HG02763 (cell line): ENCODE measurements around the gene ZNF778.

Experiments used
- ATAC-seq: cut with Tn5 transposase; IDR thresholded peaks from one replicate; pipeline ENCODE4 v1.9.1; 2021; ENCODE audit warnings: mild to moderate bottlenecking, moderate library complexity; ENCODE audit not compliant: unreplicated experiment

ZNF778 gene

DNA sequence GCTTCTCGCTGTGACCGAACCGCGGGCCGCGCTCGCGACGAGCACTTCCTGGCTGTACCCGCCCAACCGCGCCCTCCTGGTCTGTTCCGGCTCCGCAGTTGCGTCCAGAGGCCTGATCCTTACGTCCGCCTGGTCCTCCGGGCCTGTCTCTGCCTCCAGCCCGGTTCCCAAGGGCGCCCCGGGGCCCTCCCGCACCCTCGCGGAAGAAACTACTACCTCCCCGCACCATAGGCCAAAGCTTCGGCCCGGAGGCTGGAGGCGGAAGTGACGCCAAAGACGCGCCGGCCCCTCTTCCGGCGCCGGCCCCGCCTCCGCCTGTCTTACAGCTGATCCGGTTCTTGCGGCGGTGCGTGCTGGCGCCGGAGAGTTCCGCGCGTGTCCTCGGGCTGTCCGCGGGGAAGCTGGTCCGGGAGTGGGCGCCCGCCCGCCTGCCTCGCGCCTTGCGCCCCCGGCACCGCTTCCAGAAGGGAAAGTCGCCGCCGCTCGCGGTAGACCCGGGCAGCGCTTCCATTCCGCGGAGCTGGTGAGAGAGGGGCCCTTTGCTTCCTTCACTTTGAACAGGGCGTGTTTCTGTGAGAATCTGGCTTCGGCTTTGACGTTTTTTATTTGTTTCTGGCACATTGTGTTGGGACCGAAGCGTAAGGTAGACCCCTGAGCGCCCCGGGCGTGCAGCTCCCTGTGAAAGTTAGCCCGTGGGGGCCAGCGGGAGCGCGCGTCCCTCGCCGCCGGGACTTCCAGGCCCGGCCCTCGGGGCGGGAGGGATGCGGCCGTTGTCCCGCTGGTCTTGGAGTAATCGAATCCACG, at the start of gene ZNF778:
Gene ZNF778, plus strand, starts transcription at position 316 of the 804 bp plus-strand sequence. CDS start 3,425 bp downstream, outside the sequence.
- peak; percentile 84 for ATAC-seq

DNA sequence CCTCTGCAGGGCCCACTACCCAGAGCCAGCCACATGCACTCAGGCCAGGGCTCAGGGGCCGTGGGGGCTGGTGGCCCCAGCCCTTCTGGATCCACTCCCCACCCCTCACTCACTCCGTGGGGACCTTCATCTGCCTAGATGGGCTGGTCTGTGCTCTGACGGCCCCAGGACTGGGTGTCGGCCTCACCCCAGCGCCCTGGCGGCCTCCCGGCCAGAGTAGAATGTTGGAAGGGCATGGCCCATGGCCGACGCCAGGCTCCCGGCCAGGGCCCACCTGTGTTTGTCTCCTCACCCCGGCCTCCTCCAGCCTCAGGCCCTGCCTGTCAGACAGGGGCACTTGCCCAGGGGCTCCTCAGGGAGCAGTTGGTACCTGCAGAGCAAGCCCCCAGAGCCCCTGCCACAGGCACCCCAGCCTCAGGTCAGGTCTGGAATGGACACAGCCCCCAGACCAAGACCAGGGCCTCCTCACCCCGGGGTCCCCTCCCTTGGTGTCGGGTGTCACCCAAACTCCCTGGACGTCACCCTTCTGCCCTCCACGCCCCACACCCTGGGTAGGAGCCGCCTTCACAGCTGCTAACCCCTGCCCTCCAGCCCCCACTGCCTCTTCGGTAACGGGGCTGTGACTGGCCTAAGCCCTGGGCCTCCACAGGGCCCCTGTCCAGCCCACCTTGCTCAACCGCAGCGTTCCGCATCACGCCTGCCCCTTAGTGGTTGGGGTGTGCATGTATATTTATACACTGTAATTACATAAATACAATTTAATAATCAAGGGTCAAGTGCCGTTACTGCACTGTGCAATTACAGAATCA, 48.9 kb upstream of the ZNF778 start:
- ATAC-seq = no peak

DNA sequence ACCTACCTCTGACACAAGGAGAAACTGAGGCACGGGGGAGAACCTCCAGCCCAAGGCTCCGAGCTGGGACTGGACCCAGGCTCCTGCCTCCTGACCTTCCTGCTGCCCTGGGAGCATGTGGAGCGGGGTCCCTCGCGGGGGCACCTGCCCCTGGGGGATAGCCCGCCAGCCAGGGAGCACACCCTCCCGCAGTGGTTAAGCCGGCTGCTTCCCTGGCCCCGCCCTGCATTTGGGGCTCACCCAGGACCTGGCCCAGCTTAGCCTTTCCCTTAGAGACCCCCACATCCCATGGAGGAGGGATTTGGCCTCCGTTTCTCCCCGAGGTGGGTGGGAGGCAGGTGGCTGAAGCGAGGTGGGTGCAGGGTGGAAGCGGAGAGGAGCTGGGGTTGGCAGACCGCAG, 47.7 kb upstream of the ZNF778 start:
- no peak for ATAC-seq

DNA sequence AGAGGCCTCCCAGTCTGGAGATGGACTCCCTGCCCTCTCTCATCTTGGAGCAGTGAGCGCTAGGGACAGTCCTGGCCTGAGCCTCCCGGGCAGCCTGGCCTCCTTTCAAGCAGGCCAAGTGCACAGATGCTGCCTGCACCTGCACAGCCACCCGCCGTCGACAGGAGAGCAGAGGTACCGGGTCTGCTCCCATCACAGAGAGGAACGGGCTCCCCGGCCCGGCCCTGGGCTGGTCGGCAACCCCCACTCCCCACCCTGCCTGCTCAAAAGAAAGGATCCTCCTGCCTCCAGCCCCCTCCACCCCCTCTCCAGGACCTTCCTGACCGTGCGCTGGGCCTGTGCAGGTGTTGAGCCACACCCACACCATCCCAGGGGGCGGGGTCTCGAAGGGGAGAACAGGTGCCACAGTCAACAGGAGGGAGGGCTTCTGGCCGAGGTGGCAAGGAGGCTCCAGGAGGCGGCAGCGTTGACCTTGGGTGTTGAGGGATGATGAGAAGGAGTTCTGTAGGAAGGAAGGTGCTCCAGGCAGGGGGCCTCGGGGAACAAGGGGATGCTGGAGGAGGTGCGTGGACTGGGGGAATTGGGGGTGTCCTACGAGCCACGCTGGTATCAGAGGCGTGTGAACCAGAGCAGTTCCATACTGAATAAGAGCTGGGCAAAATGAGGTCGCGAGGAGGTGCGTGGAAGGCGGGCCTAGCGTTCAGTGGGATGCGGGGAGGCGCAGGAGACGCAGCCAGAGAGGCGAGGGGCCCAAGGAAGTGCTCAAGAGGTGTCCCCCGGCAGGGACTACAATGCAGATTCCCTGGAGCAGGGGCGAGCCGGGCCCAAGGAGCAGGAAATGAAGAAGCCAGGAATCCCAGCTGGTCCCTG, 46.9 kb upstream of the ZNF778 start:
- no peak for ATAC-seq

DNA sequence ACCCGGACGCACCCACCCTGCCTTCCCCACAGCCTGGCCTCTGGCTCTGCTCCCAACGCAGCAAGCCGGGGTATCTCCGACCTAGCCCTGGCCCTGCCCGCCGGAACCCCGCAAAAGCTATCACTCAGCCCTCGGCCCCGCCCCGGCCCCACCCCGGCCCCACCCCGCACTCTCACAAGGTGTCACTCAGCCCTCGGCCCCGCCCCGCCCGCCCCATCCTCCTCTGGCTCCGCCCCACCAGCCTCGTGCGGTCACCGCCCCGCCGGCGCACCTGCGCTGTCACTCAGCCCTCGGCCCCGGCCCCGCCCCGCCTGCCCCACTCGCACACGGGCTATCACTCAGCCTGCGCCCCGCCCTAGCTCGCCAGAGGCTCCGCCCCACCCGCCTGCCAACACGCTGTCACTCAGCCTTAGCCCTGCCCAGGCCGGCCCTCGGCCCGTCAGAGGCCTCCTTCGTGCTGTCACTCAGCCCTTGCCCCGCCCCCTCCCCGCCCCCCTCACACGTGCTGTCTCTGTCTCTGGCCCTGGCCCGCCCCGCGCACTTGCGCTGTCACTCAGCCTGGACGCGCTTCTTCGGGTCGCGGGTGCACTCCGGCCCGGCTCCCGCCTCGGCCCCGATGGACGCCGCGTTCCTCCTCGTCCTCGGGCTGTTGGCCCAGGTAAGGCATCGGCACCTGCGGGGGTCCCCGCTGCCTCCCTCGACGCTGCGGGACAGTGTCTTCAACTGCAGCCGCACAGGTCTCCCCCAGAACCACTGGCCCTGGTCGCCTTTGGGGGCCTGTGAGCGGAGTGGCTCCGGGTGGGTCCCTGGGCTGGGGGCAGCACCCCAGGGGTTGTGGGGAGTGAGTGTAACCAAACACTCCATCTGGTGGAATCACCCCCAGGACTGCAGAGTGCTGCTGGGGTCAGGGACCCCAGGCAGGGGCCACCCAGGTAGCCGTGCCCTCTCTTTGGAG, 46.0 kb upstream of the ZNF778 start, which contains the start of gene CDH15:
Gene CDH15, plus strand, starts transcription at position 533 of the 955 bp plus-strand sequence. Its CDS starts 84 bp downstream, at position 617.
- peak; percentile 82 for ATAC-seq

DNA sequence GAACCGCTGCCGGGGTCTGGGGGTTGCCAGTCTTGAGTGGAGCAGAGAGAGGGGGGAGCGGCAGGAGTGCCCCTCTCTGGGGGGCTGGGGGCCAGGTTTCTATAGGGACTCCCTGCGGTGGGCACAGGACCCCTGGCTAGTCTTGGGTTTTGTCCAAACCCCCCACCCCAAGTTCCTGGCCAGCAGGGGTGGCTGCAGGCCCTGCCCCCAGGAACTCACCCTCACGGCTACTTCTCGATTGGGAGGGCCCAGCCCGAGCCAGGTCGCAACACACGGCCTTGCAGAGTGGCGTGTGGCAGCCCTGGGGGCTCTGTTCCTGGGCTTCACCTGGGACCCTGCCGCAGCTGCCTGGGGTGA, 45.4 kb upstream of the ZNF778 start:
- no peak for ATAC-seq

DNA sequence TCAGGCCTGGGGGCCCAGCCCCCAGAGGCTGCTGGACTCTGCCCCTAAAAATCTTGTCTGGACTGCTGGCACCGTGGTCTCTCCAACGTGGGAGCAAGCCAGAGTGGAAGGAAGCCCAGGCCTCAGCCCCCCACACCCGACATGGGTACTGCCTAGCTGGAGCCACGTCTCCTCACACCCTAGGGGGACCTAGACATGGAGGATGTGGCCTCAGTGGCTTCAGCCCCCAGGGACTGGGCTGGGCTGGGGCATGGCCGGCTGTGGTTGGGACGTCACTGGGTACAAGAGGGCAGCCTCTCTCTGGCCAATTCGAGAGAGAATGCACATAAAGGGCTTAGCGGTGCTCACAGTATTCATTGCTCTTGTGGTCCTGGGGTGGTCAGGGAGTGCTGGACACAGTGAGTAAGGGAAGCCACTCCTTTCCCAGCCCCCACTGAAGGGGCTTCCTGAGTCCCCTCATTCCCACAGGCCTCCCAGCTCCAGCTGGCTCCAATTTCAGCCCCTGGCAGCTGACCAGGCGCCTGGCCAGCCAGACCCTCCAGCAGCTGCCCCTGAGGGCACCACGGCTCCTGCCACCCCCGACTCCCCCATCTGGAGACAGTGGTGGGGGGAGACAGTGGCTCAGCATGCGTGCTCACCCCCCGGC, 44.9 kb upstream of the ZNF778 start:
- no peak for ATAC-seq

DNA sequence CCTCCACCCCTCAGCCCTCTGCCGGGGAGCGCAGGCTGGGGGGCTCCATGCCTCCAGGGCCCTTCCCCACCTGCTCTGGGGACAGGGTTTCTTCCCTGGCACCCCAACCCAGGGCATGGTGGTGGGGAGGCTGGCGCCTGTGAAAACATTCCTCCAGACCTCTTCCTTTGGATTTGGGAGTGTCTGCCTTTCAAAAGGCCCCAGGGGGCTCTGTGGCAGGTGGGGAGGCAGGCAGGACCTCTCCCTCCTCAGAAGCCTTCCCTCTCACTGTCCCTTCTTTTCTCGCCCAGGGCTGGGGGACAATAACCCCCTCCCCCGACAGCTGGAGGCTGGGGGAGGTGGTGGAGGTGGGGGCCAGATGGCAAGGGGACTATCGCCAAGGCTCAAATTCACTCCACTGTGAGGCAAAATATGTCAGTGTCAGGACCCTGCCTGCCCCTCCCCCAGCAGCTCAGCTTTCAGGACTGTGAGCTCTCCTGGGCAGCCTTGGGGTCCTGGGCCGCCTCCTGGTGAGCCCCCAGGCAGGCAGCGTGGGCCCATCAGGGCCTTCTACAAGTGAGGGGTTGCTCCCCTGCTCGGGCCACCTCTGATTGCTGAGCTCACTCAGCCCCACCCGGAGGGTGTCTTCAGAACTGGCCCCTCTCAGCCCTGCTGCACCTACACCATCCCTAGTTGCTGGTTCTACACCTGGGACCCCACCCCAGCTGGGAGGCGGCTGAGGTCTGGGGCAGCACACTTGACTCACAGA, 44.2 kb upstream of the ZNF778 start:
- no peak for ATAC-seq

DNA sequence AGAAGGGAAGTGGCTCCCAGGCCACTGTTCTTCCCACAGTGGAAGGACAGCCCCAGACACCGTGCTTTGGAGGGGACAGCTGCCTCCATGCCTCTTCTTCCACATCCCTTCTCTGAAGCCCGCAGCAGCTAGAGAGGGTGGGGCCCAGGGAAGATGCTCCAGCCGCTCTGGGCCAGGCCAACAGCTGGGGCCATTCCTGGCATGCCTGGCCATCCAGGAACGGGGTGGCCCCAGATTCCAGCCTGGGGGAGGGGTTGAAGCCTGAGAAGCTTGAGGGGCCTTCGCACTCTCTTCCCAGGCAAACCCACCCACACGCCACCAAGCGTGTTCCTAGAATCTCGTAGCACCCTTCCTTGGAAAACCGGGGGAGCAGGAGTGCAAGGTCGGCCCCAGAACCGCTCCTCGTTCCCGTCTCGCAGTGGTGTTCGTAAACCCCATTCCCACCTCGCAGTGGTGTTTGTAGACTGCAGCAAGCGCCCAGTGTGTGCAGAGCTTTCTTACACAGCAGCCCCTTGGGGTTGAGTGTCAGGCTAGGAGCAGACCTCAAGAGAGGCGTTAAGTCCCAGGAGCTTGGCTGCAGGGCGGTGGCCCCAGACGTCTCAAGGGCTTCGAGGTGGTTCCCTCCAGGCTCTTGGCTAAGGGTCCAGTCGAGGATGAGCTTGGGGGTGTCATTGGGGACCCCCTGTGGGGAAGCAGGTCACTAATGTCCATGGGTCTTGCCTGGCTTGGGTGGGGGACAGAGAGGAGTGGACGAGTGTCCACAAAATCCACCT, 43.3 kb upstream of the ZNF778 start:
- no peak for ATAC-seq

DNA sequence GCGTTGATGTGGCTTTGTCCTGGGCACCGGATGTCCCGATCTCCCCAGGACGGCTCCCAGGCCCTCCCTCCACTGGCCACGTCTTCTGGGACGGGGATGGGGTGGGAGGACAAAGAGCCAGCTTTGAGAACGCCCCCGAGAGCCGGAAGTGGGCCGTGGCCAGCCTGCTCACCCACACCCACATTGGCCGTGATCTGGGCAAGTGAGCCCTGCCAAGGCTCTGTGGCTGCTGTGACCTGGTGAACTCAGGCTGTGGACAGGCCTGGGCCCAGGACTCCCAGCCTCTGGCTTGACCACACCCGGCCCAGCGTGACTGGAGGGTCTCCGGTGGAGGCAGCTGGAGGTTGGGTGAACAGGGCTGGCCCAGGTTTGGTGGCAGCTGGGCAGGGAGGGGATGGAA, 42.6 kb upstream of the ZNF778 start:
- no peak for ATAC-seq

DNA sequence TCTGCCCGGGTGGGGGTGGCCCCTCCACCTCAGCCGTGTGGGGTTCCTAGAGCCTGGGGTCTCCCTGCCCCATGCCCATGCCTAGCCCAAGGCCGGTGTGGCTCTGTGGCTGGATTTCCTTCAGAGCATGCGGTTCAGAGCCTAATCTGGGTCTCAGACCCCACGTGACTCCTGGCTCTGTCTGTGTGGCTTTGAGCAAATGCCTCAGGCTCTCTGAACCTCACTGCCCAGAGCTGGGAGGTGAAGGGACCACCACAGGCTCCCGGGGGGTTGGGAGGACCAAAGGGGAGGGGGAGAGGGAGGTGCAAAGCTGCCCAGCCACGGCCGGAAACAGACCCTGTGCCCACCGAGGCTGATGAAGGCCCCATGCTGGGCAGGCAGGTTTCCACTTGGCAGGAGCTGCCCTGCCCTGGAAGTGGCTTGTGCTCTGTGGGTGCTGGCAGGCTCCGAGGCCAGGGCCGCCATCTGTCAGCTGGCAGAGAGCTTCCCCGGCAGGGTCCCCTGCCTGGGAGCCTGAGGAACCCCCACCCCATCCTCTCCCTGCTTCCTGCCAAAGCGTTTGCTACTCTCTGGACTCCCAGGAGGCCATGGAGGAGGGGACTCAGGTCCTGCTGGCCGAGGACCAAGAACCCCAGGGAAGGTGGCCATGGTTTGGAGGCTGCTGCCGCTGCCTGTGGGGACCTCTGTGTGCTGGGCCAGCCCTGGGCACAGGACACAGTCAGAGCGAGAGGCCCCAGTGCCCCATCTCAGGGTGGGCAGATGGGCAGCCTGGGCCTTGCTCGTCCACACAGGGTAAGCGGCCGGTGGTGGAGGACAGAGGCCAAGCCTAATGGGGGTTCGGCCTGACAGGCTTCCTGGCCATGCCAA, 42.0 kb upstream of the ZNF778 start:
- no peak for ATAC-seq

DNA sequence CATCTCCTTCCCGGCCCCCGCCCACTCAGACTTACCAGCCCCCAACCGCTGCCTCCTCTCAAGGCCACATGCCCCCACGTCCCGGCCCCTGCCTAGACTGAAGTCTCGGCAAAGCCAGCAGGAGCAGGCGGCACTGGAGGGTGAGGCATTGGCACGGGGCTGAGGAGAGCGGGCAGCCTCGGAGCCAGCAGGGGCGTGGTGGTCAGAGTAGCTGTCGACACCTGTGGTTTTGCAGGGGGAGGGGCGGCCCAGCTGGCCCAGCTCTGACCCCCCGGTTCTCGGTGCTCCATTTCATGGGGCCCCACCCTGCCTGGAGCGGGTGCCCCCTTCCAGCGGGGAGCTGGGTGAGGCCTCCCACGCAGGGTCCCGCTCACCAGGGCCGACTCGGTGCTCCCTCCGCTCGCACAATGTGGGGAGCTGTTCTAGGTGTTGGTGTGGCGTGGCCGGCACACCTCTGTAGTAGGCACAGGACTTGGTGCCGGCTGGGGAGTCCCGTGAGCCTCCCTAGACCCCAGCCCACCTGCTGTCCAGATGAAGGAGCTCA, 41.3 kb upstream of the ZNF778 start:
- ATAC-seq = no peak

DNA sequence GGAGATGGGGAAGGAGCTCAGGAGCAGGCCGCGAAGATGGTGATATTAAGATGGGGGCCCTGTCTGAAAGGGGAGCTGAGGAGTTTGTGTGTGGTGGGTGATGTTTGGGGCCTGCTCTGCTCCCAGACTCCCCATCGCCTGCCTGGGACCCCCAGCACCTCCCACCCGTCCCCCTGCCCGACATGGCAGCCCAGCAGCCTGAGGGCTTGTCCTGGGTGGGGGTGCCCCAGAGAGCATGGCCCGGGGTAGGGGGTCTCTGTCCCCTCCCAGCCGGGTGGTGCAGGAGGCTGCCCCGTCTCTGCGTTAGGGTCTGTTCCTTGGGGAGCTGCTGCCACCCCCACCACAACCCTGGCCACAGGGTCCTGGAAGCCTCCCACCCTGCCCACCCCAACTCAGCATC, 40.8 kb upstream of the ZNF778 start:
- no peak for ATAC-seq

DNA sequence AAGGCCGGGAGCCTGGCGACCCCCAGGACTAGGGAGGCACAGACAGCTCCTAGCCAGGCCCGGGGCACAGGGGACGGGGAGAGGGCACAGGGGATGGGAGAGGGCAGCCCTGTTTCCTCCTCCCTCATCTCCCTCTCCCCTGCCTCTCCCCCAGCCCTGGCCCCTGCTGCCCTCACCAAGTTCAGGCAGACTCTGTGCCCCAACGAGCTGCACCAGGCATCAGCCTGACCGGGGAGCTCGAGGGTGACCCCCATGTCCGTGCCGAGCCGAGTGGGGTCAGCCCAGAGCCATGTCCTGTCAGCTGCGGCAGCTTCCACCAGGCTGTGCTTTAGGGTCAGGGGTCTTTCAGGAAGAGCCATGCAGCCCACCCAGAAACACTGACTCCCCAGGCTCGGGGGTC, 40.0 kb upstream of the ZNF778 start:
- ATAC-seq = no peak

DNA sequence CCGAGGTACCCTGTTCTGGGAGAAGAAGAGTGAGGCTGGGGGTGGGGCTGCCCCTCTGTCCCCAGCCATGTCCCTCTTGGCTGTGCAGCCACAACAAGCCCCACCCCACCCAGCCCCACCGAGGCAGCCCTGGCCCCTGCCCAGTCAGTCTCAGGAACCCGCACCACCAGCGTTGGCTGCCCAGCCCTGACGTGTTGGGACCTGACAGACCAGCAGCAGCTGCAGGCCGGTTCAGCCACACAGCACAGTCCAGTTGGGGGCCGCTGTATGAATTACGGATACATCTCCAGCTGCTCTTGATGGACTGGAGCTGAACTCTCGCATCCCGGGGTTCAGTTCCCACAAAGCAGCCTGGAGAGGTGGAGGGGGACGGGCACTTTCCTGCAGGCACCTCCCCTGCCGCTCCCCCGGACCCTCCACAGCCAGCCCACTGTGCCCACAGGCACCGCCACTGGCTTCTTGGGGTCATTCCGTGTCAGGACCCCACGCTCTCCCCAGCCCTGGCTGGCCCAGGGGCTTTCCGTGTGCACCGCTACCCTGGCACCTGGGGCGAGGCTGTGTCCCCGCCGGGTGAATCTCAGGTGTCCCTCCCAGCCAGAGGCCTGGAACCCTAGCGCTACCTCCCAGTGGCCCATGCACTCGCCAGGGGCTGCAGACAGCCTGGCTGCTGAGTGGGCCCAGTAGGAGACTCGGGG, 38.9 kb upstream of the ZNF778 start:
- no peak for ATAC-seq

DNA sequence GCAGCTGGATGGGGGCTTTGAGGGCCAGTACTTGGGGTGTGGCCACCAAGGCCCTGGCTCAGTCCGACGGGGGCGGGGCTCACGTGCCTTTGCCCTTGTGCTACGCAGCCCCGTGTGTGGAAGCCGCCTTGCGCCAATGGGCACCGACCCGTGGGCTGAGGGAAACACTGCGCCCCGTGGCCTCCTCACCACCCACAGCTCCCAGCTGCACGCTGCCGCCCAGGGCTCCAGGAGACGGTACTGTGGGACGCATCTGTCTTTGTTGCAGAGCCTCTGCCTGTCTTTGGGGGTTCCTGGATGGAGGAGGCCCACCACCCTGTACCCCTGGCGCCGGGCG, 38.4 kb upstream of the ZNF778 start:
- ATAC-seq = no peak
